HG02981 (cell line): ENCODE measurements around the gene ICAM3.

Source experiments
- ATAC-seq: cut with Tn5 transposase; IDR thresholded peaks from one replicate; pipeline ENCODE4 v1.9.1; 2021; ENCODE audit warnings: mild to moderate bottlenecking, moderate library complexity; ENCODE audit not compliant: unreplicated experiment

The ICAM3 gene

GRCh38 chr19:10321417-10321797 lies 18.0 kb downstream of the ICAM3 start:
- ATAC-seq, result no peak

DNA sequence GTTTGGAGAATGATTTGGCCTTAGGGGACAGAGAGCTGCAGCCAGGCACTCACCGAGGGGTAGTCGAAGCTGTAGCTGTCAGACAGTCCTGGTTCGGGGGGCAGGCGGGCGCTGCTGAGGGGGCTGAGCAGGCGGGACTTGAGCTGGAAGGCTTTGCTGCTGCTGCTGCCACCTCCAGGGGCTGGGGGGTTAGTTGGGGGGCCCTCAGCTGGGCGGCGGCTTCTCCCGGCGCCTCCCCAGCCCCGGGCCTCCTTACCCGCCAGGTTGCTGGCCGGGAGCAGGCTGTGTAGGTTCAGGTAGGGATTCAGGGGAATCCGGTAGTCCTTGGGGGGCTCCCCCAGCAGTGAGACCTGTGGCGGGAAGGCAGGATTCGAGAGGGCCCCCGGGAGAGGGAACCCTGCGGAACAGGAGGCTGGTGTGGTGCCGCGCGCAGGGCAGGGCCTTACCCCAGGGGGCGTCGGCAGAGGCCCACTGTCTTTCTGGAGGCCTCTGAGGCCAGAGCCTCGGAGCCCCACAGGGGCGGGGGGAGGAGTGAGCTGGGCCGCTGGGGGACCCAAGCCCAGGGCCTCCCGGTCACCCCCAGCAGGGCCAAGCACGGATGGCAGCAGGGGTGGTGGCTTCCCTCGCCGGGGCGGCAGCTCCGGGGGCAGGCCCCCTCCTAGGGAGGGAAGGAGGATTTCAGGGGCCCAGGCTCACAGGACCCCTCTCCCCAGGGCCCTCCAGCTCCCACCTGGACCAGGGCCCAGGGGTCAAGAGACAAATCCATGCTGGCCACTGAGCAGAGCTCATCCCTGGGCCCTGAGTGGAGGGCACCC lies 18.6 kb downstream of the ICAM3 start:
- no peak for ATAC-seq

GRCh38 chr19:10318807-10319682 lies 20.4 kb downstream of the ICAM3 start:
- no peak for ATAC-seq

DNA sequence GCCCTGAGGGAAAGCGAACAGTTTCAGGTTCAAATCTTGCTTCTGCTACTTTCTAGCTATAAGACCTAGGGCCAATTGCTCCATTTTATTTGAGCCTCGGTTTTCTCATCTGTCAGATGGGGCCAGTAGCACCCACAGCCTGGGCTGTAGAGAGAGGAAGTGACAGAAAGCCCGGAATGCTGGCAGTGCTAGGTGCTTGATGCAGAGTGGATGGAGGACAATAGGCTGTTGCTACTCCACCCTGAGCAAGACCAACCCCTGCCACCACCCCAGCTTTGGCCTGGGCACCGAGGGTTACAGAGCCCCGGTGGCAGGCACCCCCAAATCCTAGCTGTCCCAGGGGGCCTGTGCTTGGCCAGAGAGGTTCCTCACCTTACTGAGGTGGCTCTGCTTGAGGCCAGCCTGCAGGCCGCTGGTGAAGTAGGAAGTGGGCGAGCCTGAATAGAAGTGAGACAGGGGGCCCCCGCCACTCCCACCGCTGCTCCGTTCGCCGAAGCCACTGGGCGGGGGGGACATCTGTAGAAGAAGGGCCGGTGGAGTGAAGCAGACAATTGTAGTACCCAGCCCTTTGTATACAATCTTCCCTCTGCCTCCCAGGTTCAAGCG lies 21.5 kb downstream of the ICAM3 start:
- no peak for ATAC-seq

GRCh38 chr19:10317045-10317856 lies 22.2 kb downstream of the ICAM3 start:
- ATAC-seq, result no peak

DNA sequence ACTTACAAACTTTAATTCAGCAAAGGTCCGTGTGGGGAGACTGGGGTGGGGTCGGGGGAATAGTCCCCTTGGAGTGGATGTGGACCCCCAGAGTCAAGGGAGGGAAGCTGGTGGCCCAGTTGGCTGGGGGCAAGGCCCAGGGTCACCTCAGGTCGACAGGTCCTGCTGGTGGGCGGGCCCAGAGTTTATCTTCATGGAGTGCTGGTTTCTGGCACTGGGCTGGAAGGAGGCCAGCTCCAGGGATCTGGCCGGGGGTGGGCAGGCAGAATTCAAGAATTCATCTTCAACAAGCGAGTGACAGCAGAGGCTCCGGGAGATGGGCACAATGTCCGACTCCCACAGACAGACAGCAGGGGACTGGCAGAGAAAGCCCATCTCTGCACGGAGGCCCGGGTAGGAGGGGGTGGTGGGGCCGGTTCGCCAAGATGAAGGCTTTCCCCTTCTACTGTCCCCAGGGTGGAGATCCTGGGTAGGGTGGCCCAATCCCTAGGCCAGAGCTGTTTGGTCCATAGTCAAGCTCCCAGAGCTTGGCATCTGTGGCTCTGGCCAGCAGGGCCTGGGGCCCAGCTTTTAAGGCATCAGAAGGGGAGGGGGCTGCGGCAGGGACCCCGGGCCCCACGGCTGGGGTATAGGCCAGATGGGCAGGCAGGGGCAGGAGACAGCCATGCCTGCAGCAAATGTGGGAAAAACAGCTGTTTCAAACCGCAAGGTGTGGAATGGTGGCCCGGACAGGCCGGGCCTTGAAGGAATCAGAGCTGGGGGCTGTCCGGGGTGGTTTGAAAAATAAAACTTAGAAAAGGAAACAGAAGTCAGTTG lies 23.0 kb downstream of the ICAM3 start:
- ATAC-seq, result no peak

DNA sequence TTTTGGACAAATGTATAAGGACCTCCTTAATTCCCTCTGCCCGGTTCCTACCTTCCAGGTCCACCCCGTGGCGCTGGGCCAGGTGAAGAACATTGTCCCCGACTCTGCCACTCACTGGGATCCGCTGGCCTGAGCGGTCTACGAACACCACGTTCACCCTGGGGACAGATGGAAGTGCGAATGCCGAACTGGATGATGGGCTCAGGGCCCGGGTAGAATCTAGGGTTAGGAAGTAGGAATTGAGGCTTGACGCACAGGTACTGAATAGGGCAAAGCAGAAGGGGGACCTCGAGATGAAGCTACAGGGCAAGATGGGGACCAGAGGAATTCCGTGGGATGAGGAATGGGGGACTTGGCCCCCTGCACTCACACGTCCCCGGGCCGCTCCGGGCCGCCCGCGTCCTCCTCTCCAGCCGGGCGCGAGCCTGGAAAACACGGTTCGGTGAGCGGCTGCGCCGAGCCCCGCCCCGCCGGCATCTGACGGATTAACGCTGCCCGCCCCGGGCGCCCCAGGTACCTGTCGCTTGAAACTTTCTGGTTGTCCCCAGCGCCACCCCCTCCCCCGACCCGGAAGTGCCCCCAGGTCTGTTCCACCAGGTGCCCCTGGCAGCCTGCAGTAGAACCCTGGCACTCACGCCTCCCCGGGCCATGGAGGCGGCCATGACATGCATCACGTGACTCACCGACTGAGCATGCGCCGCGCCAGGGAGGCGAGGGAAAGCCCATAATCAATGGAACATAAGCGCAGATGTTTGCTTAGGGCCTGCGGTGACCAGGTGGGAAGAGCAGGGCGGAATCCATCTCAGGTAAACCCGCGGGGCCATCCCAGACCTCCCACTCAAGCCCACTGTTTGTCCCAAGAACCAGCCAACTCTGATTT lies 23.8 kb downstream of the ICAM3 start, which contains the start of gene FDX2:
TSS of gene FDX2 (minus strand) at position 681 of the 880 bp plus-strand sequence. CDS start at position 662, 19 bp downstream.
- ATAC-seq, result peak; percentile 82

GRCh38 chr19:10309423-10309822 lies 30.0 kb downstream of the ICAM3 start, which contains the start of gene ZGLP1:
Gene ZGLP1 (minus strand): TSS chr19:10309815.
- no peak for ATAC-seq

DNA sequence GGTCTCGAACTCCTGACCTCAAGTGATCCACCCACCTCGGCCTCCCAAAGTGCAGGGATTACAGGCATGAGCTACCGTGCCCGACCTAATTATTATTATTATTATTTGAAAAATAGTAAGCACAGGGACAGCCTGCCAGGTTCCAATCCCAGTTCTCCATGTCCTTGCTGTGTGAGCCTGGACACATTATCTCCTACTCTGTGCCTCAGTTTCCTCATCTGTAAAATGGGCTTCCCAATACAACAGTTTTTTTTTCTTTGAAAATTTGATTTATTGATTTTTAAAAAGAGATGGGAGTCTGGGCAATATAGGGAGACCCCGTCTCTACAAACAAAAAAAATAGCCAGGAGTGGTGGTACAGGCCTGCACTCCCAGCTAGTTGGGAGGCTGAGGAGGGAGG lies 33.1 kb downstream of the ICAM3 start:
- no peak for ATAC-seq

GRCh38 chr19:10305139-10305806 lies 34.2 kb downstream of the ICAM3 start:
- ATAC-seq, result no peak

DNA sequence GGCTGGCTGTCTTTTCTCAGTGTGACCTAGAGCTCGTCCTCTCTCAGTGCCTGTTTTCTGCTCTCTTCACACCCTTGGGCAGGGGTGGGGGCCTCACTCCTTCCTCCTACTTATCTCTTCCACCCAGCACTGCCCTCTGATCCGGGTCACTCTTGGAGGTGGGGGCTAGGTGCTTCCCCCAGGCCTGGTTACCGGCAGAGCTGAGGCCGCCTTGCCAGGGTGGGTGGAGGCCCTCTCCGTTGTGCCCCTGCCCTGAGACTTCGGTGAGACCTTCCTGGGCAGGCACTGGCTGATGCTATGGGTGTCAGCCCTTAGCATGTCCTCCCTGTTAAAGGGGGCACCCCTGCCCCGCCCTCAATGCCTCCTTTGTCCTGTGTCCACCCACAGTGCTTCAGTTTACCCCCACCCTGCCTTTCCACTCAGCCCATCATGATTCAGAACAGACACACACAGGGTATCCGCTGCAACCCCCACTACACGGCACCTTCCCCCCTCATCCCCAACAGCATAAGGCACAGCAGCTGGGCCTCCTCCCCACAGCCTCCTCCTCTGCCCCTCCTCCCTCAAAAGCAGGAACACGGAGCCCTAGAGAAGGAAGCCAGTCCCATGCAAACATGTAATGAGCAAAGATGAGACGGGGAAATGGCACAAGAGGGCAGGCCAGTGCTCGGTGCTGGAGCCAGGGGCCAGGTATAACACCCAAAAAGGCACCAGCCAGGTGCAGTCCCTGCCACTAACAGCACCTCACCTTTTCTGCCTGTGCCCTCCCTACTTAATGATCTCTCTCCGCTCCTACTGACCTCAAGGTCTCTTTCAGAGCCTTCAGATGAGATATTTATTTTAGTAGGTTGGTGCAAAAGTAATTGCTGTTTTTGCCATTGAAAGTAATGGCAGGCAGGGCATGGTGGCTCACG lies 39.6 kb downstream of the ICAM3 start:
- ATAC-seq, result no peak

DNA sequence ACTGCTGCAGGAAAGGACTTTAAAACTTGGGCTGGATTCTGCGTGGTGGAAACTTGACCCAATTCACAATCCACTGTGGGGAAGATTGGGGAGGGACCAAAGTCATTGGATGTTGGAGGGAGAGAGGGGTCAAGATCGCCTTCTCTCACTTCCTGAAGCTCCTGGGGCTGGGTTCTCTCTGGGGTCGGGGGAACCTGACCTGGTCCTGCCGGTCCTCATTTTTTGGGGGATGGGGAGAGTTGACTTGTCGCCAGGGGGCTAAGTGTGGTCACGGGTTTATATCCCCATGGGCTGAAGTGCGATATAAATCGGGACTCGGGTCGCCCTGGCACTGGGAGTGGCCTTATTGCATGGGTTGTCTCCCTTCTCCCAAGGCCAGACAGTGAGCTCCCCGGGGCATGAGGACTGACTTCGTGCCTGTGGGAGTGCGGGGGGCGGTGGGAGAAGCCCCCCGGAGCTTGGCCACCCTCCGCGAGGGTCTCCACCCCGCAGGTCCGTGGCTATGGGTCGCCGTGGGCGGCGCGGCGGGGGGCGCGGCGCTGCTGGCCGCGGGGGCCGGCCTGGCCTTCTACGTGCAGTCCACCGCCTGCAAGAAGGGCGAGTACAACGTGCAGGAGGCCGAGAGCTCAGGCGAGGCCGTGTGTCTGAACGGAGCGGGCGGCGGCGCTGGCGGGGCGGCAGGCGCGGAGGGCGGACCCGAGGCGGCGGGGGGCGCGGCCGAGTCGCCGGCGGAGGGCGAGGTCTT lies 43.4 kb downstream of the ICAM3 start:
- no peak for ATAC-seq

DNA sequence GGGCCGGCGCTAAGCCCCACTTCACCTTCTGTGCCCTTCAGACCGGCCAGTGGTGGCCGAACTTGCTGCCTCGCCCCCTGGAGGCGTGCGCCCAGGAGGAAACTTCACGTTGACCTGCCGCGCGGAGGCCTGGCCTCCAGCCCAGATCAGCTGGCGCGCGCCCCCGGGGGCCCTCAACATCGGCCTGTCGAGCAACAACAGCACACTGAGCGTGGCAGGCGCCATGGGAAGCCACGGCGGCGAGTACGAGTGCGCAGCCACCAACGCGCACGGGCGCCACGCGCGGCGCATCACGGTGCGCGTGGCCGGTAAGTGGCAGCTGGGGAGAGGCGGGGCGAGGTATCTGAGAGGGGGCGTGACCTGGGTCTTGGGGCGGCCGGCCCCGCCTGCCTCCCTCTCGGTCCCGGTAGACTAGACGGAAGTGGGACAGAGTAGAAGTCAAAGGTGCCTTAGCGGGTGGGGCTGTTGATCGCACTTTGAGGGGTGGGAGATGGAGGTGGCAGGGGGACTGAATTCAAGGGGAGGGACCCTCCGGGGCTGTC lies 44.0 kb downstream of the ICAM3 start:
- peak; percentile 61 for ATAC-seq

GRCh38 chr19:10294368-10294697 lies 45.1 kb downstream of the ICAM3 start:
- no peak for ATAC-seq

GRCh38 chr19:10293637-10294367 lies 45.6 kb downstream of the ICAM3 start:
- no peak for ATAC-seq
